GM12891 (cell line): ENCODE data around the gene CCN5.

Source experiments
- PAX5 ChIP-seq: IDR thresholded peaks from 2 replicates; pipeline ENCODE4 v1.6.1; 2011; ENCODE audit warnings: low read length, moderate library complexity, mild to moderate bottlenecking; ENCODE audit not compliant: insufficient read depth, severe bottlenecking
- POLR2A ChIP-seq: IDR thresholded peaks from 2 replicates; pipeline ENCODE4 v1.6.1; 2011; ENCODE audit warnings: low read depth, low read length, control low read depth
- POLR2AphosphoS5 ChIP-seq: IDR thresholded peaks from 2 replicates; pipeline ENCODE4 v1.6.1; 2011; ENCODE audit warnings: low read depth, low read length, control low read depth
- TAF1 ChIP-seq: IDR thresholded peaks from 2 replicates; pipeline ENCODE4 v1.6.1; 2011; ENCODE audit warnings: low read depth, low read length, control low read depth

DNA sequence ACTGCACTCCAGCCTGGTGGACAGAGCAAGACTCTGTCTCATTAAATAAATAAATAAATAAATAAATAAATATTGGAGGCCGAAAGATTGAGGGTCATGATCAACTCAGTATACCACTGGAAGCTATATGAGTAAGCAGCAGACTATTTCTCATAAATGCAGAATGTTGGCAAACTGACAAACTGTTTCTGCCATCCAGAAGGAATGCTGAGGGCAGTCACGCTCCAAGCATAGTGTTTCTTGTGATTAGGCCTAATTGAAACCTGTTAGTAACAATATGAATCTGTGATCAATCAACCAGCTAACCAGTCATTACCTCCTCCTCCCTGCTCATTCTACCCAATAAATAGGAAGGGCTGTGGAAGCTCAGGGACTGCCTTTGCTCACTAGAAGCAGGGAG is 15.3 kb downstream of the CCN5 start:
- TF ChIP-seq PAX5 (no peak), POLR2A (no peak), TAF1 (no peak), POLR2AphosphoS5 (no peak)
